ENCODE results near the gene KRT13. TPM values are rescaled to one million over a fixed set of nuclear protein-coding genes. Genes with fewer than 3 reads are reported as not detected.

Gene KRT13
- total RNA-seq, 2 experiments from 2014 or later, result not detected

Small RNAs within 50 kb of the gene (microRNA-seq; reads per million reads assigned to microRNA genes)
- gene MIR6510 (ENCODE audit: borderline microRNAs expressed, borderline number of aligned reads, borderline replicate concordance), result not detected

Other genes starting within 250 kb of the KRT13 start
- gene KRTAP9-6, start 240.2 kb downstream of the KRT13 start, total RNA-seq, result not detected
- gene KRTAP9-7, start 229.9 kb downstream of the KRT13 start, total RNA-seq, result not detected
- gene KRTAP29-1, start 202.8 kb downstream of the KRT13 start, total RNA-seq, result not detected
- not detected for gene KRTAP16-1, start 196.3 kb downstream of the KRT13 start, total RNA-seq
- gene KRTAP17-1, start 189.9 kb downstream of the KRT13 start, total RNA-seq, result not detected
- not detected for gene KRT33A, start 154.8 kb downstream of the KRT13 start, total RNA-seq
- not detected for gene KRT33B, start 135.8 kb downstream of the KRT13 start, total RNA-seq
- gene KRT34, start 123.3 kb downstream of the KRT13 start, total RNA-seq, result not detected
- gene KRT31, start 108.0 kb downstream of the KRT13 start, total RNA-seq, result not detected
- not detected for gene KRT37, start 81.0 kb downstream of the KRT13 start, total RNA-seq
- not detected for gene KRT38, start 64.6 kb downstream of the KRT13 start, total RNA-seq
- not detected for gene KRT32, start 38.2 kb downstream of the KRT13 start, total RNA-seq
- gene KRT35, start 24.5 kb downstream of the KRT13 start, total RNA-seq, result not detected
- gene KRT36, start 15.7 kb downstream of the KRT13 start, total RNA-seq, result not detected
- gene KRT15, start 13.3 kb upstream of the KRT13 start, total RNA-seq, result not detected
- gene KRT19, start 22.7 kb upstream of the KRT13 start, total RNA-seq, result not detected
- not detected for gene KRT9, start 66.4 kb upstream of the KRT13 start, total RNA-seq
- gene KRT14, start 81.3 kb upstream of the KRT13 start, total RNA-seq, result not detected
- gene KRT16, start 107.2 kb upstream of the KRT13 start, total RNA-seq, result not detected
- gene KRT17, start 119.0 kb upstream of the KRT13 start, total RNA-seq, result not detected
- 1,000 to 10,000 TPM; 1,052 to 1,072 TPM for gene EIF1, start 183.3 kb upstream of the KRT13 start, total RNA-seq
- gene GAST, start 206.7 kb upstream of the KRT13 start, total RNA-seq, result not detected
- not detected for gene HAP1, start 229.0 kb upstream of the KRT13 start, total RNA-seq

All from activated CD4-positive, alpha-beta memory T cell treated with anti-CD3 and anti-CD28 coated beads for 36 hours (primary cell).